T47D (cell line): ENCODE measurements around the gene USP30.
A peak's percentile ranks its signal among the peaks of the same experiment; 100 is the strongest.

Experiments
- DNase-seq, 2 experiments: peaks; one replicate each; pipeline versions ENCODE4 v3.0.0 to v3.0.0-alpha.2; 2011 to 2012; ENCODE audit warnings: low read depth in 1 of 2, low spot score in 1 of 2
- JUND ChIP-seq: IDR thresholded peaks from 2 replicates; pipeline ENCODE4 v1.6.1; 2012; ENCODE audit warnings: low read depth
- in situ Hi-C: cut with HindIII; loops from 2 replicates; pipeline ENCODE4 v1.10.0; 2016; ENCODE audit warnings: low sequenced_read_pairs, low pct_unique_long_range_greater_than_20kb

The USP30 gene

DNA sequence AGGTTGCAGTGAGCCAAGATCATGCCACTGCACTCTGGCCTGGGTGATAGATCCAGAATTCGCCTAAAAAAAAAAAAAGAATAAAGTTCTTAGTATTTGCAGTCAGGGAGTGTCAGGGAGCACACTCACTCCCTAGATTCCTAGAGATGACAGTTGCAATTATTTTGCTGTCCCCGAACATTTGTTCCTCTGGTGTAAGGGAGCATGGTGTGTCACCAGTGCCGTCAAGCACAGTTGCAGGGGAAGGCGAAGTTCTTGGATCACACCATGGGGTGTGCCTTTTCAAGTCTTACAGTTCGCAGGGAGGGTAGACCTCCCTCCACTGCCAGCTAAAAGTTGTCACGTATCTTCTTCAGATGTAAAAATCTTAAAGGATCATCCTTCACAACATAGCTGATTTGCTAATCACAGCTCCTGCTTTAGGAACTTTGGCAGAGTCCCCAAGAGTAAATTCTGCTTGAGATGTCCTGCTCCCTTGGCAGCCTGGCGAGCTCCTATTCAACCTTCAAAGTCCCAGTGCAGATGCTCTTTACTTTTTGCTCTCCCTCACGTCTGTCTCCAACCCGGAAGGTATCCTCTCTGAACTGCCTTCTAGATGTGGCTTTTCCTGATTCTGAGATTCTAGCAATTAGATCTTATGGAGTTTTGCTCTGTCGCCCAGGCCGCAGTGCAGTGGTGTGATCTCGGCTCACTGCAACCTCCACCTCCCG lies 75.3 kb downstream of the USP30 start:
- DNase-seq, result no peak
- in situ Hi-C loops, result no loop called here
- no peak for TF ChIP-seq JUND

DNA sequence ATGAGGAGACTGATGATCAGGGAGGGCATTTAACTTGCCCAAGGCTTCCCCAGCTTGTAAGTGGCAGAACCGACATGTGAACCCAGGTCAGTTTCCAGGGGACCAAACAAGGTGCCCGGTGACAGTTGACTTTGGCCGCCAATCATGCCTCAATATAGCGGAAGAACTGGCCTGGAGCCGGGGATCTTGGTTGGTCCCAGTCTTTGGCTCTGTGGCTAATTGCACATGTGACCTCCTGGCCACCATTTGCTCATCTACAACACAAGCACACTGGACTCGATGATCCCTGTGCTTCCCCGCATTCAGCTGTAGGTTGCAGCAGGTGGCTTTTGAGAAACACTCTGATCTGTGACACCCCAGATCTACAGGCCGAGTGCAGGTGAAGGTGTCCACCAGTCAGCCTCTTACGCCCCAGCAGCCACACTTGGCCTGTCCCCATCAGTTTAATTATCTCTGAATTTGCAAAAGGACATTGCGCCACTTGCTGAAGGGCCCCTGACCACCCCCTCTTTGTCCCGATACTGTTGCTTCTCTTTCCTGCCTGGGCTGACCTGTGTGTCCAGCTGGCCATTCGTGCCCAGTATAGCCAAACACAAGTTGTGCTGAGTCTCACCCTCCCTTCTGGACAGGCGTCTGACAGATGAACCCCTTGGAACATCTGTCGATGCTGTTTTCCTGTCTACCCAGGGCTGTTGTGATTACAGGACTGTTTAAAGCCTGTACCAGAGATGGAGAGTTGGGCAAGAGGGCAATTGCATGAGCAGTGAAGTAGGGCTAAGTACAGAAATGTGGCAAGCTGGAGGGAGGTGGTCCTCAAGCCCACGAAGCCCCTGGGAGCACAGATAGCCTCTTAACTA lies 78.1 kb downstream of the USP30 start:
- in situ Hi-C loops, result no loop called here
- DNase-seq, result no peak
- TF ChIP-seq JUND, result no peak

DNA sequence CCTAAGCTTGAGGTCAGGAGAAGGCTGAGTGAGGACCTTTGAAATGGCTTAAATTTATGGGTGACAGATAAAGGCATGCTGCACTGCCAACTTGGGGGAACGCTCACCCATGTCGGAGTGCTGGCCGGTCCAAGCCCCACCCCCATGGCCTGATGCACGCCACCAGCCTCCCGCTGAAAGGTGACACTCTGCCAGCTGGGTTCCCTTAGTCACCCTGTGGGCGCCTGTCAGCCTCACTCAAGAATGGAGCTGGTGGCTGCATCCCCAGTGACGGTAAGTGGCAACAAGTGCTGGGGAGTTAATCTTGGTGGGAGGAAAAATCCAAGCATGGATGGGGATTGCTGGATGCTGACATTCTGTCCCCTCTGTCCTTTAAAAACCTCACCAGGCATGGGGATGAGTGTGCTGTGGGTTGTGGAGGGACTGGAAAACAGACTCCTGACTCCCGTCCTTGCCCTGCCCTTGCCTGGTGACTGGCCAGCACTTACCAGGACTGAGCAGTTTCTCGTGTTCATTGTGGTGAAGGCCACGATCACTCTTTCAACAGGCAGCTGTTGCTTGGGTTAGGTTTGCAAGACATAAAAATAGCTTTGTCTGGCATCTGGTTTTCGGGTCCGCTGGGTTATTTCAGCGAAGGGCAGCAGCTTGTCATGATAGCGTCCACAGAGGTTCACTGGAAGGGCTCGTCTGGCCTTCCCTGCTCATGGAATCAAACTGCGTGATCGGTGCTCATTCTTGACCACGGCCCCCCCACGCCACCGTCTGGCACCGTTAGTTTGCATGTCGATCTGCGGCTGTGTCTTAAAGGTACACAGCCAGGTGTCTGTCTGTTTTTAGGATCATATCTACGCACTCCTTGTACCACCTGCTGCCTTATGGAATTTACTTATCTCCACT lies 79.0 kb downstream of the USP30 start:
- peak in 1 of 2 experiments; percentile 36 for DNase-seq
- in situ Hi-C loops, result no loop called here
- no peak for TF ChIP-seq JUND

DNA sequence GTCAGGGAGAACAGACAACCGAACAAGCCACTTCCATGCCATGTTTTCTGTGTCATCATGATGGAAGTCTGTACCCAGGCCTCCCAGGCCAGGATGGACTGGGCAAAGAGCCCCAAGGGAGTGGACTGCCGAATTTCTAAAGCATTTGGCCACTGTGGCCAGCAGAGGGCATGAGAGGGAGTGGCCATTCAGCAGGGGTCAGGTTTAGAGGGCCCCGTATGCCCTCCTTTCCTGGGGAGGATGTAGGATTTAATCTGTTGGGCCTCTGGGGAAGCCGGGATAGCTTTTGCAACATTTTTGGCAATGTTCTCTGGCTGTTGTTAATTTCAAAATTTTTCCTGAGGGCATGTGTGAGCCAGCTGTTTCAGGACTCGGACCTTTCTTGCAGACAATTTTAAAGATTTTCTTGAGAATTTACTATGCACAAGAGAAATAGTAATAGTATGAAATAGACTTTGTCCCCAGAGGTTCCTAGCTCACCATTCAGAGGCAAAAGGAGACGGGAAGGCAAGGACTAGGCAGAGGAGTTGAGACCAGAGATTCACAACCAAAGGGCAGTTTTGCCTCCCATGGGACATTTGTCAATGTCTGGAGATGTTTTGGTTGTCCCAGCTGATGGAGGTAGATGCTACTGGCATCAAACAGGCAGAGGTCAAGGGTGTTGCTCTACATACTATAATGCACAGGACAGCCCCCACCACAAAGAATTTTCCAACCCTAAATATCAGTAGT lies 82.0 kb downstream of the USP30 start:
- TF ChIP-seq JUND, result no peak
- in situ Hi-C loops, result no loop called here
- peak; percentile 52 to 59 for DNase-seq

DNA sequence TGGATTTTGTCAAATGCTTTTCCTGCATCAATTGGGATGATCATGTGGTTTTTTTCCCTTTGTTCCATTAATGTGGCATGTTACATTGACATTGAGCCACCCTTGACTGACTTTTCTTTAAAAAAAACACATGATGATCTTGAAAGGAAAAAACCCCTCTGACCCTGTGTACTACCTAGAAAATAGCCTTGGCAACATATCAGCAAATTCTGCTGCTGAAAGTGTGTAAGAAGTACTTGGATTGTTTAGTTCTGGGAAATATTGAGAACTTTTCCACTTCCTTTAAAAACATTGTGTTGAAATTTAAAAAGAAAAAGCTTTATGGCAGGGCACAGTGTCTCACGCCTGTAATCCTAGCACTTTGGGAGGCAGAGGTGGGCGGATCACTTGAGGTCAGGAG lies 84.7 kb downstream of the USP30 start:
- no peak for DNase-seq
- no peak for TF ChIP-seq JUND
- in situ Hi-C loops, result no loop called here
